Epithelial cell of esophagus (primary cell): Measurements from ENCODE around the gene PELI2.
A peak's percentile ranks its signal among the peaks of the same experiment; 100 is the strongest.

Source experiments
- DNase-seq: peaks from one replicate; pipeline ENCODE4 v3.0.0; 2010; ENCODE audit warnings: low read depth
- H3K4me3 ChIP-seq: 2 replicates; pipeline ENCODE4 v1.5.1; 2011; ENCODE audit warnings: mild to moderate bottlenecking, low read length, control low read depth
- TF ChIP-seq, protein P1 (sequence below): IDR thresholded peaks from 2 replicates; pipeline ENCODE4 v1.5.1; 2011; ENCODE audit warnings: low read depth, mild to moderate bottlenecking, low read length, control low read depth, inconsistent platforms; ENCODE audit not compliant: insufficient read depth; ENCODE audit errors: missing control alignments

Gene PELI2

DNA sequence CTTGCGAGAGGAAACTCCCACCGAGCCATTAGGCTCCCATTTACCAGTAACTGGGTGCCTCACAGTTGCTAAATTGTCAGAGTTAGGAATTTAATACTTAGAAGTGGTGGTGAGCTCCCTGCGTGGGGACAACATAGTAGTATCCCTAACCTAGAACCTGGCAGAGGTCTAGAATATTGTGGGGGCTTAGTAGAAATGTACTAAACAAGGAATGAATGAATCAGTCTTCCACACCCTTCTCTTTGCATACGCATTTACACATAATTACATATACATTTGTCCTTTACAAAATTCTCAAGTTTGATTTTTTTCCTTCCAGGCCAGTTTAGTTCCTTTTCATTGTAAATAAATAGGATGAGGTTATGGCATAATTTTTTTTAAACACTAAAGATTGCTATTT is 24.1 kb downstream of the PELI2 start:
- no peak overlapping the region for H3K4me3 ChIP-seq
- TF ChIP-seq, protein P1, sequence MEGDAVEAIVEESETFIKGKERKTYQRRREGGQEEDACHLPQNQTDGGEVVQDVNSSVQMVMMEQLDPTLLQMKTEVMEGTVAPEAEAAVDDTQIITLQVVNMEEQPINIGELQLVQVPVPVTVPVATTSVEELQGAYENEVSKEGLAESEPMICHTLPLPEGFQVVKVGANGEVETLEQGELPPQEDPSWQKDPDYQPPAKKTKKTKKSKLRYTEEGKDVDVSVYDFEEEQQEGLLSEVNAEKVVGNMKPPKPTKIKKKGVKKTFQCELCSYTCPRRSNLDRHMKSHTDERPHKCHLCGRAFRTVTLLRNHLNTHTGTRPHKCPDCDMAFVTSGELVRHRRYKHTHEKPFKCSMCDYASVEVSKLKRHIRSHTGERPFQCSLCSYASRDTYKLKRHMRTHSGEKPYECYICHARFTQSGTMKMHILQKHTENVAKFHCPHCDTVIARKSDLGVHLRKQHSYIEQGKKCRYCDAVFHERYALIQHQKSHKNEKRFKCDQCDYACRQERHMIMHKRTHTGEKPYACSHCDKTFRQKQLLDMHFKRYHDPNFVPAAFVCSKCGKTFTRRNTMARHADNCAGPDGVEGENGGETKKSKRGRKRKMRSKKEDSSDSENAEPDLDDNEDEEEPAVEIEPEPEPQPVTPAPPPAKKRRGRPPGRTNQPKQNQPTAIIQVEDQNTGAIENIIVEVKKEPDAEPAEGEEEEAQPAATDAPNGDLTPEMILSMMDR: no peak
- no peak for DNase-seq

DNA sequence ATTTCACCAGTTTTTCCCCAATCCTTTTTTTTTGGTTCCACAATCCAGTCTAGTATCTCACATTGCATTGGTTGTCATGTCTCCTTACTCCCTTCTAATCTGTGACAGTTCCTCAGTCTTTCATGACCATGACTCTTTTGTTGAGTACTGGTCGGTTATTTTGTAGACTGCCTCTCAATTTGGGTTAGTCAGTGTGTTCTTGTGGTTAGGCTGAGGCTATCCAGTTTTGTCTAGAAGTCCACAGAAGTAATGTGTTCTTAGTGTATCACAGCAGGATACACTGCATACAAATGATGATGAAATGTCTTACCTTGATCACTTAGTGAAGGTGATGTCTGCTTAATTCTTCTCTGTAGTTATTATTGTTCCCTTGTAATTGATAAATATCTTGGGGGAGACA is 24.8 kb downstream of the PELI2 start:
- TF ChIP-seq, protein P1: no peak
- DNase-seq: no peak

DNA sequence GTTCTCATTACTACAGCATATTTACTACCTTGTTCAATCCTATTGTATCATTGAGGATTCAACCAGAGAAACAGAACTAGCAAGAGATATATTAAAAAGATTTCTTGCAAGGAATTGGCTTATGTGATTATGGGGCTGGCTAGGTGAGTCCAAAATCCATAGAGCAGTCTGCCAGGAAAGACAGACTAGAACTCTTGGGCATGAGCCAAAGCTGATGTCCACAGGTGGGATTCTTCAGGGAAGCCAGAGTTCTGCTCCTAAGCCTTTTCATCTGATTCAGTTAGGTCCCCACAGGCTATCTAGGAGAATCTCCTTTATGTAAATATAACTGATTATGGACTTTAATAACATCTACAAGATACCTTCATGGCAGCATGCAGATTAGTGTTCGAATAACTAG is 26.0 kb downstream of the PELI2 start:
- DNase-seq: no peak
- no peak overlapping the region for H3K4me3 ChIP-seq
- TF ChIP-seq, protein P1: no peak

More for the DNA sequence above, 24.8 kb downstream of the PELI2 start:
- H3K4me3 ChIP-seq: no peak overlapping the region

DNA sequence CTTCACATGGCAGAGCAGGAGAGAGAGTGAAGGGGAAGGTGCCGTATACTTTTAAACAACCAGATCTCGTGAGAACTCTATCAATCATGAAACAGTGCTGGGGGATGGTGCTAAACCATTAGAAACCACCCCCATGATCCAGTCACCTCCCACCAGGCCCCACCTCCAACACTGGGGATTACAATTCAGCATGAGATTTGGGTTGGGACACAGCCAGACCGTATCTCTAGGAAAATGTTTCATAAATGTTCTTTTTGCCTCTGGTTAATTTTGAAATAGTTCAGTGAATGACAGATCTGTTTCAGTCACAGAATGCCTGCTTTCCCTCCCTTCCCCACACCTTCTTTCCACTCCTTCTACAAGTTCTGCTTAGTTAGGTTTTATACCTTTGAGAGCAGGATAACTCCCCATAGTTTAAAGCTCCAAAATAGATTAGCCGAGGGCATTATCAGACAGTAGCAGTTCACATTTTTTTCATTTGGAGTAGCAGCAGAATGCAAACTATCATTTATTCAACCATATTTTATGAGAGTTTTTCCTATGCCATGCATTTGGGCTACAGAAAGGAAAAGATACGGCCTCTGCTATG is 27.1 kb downstream of the PELI2 start:
- no peak for DNase-seq
- no peak overlapping the region for H3K4me3 ChIP-seq
- TF ChIP-seq, protein P1: no peak

DNA sequence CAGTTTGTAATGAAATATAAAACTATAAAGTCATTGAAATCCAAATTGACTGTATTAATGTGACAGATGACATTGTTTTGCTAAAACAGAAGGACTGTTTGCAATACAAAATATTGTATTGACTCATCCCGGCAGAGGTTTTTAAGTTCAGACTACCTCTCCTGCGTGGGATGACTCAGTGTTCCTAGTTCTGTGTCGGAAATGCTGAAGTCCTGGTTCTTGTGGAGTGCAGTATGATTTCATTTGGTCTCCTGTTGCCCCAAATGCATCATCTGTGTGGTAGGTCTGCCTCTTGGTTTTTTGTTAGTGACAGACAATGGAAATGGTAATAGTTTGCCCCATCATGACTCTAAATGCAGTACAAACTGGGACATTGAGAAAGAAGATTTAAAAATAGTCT is 27.8 kb downstream of the PELI2 start:
- peak; percentile 62 for DNase-seq
- H3K4me3 ChIP-seq: no peak overlapping the region
- TF ChIP-seq, protein P1: no peak

DNA sequence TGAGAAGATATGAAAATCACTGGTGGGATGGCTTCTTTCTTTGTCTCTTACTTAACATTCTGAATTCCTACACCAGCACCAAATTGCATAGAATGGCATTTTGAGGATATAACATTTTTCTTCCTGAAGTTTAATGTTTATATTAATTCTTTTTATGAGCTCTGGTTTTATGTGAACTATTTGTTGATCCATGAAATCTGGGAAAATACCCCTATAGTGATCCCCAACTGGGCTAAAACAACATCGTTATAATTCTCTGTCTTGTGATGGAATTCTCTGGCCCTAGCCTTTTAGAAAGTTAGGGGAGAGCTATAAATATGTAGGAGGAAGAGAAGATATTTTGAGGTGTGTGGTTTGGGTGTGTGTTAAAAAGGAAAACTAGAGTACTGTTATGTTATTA is 29.2 kb downstream of the PELI2 start:
- no peak overlapping the region for H3K4me3 ChIP-seq
- no peak for DNase-seq
- TF ChIP-seq, protein P1: no peak
